ENCODE results near the gene U2AF1. TPM values are rescaled to one million over a fixed set of nuclear protein-coding genes. Genes with fewer than 3 reads are reported as not detected.
"Not testable (repeated sequence)": the region's sequence is repeated elsewhere in the genome, so short reads cannot be mapped to it uniquely, and the experiment has no call there.

Gene U2AF1, protein sequence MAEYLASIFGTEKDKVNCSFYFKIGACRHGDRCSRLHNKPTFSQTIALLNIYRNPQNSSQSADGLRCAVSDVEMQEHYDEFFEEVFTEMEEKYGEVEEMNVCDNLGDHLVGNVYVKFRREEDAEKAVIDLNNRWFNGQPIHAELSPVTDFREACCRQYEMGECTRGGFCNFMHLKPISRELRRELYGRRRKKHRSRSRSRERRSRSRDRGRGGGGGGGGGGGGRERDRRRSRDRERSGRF
- 10 to 100 TPM; 15.0 to 88.0 (median 68.9) TPM for polyA plus RNA-seq (ENCODE audit: insufficient read length in 4 of 4)

DNA sequence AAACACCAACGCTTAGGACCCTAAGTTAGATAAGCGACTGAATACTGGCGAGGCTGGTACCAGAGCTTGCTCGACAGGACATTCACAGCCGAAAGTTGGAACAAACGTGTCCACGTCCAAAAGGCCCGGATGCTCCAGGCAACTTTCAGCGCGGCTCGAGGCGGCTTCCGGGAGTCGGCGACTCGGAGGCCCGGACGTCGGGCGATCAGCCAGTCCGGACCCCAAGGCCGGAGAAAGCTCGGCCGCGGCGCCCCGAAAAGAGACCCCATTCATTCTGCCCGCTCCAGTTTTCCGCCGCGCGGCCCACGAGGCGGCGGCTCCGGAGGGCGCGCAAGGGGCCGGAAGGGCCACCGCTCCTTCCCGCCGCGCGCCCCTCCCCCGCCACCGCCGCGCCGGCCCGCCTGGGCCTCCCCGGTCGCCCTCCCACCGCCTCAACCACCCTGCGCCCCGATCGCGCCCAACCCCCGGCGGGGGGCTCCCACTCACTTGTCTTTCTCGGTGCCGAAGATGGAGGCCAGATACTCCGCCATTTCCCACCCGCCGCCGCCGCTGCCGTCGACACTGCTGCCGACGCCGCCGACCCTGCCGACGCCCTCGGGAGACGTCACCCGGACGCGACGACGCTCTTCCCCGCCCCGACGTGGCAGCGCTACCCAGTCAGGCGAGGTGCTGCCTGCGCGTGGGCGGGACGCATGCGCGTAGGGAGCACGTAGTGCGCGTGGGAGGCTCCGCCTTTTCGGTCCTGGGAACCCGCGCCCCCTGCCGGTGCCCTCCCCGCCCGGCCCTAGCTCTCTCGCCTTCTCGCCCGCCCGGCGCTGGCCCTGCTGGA lies at the start of gene U2AF1:
TSS of gene U2AF1 (minus strand) at position 606 of the 829 bp plus-strand sequence. CDS start at position 530, 76 bp downstream.
- peak in 1 of 4 donors; percentile 3 for DNase-seq (ENCODE audit: low read depth in 4 of 4, low spot score in 2 of 4)

DNA sequence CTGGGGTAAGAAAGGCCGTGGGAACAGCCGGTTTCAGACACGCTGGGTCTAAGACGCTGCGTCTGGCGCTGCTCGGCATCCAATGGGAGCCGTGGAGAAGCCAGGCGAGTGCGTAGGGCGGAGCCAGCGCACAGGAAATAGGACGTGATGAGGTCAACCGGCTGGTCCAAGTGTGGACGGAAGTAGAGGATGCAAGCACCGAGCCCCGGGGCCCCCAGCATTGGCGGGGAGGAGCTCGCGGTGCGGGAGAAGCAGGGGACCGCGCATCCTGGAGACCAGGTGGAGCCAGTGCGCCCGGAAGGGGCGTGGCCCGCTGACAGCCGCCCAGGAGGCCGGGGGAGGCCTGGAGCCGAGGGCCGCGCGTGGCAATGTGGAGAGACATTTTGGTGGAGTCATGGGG lies 46.2 kb upstream of the U2AF1 start:
- not testable (repeated sequence) for DNase-seq (ENCODE audit: low read depth in 4 of 4, low spot score in 2 of 4)

DNA sequence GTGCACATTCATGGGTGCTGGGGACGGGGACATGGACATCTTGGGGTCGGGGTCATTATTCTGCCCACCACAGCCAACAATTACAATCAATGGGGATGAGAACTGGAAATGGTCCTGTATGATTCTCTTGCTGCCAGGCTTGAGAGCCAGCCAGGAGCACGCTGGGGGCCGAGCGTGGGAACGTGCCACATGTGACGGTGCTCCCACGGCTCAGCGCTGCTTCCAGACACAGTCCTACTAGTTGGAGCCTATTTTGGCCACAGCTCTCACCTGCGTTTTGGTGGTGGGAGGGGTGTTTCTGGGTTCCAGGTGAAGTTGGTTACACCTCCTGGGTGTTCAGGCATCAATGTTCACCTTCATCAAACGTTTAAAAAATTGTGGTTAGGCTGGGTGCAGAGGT lies 42.0 kb upstream of the U2AF1 start:
- not testable (repeated sequence) for DNase-seq (ENCODE audit: low read depth in 4 of 4, low spot score in 2 of 4)

DNA sequence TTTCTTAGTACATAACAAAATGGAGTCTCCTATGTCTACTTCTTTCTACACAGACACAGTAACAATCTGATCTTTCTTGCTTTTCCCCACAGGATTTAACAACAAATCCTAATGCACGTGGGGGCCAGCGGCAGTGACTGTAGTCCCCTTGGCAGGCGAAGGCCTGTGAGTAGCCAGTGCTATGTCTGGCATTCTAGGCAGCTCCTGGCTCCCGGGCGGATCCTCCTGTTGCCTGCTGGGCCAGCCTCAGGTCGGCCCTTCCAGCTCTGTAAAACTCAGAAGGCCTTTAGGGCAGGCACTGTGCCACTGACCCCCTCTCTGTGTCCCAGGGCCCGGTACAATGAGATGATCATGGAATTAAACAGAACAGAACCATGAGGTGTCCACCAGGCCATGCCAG lies 40.6 kb upstream of the U2AF1 start:
- DNase-seq (ENCODE audit: low read depth in 4 of 4, low spot score in 2 of 4) = not testable (repeated sequence)

DNA sequence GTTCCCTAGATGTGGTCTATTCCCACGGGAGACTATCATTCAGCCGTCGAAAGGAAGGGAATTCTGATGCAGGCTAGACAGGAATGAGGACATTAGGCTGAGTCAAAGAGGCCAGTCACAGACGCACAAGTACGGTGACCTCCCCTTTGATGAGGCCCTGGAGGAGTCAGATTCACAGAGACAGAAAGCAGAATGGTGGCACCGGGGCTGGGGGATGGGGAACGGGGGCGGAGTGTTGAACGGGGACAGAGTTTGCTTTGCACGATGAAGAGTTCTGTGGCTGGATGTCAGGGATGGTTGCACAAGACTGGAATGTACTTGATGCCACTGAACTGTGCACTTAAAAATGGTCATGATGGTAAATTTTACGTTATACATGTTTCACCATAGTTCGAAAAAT lies 39.3 kb upstream of the U2AF1 start:
- DNase-seq (ENCODE audit: low read depth in 4 of 4, low spot score in 2 of 4) = not testable (repeated sequence)

DNA sequence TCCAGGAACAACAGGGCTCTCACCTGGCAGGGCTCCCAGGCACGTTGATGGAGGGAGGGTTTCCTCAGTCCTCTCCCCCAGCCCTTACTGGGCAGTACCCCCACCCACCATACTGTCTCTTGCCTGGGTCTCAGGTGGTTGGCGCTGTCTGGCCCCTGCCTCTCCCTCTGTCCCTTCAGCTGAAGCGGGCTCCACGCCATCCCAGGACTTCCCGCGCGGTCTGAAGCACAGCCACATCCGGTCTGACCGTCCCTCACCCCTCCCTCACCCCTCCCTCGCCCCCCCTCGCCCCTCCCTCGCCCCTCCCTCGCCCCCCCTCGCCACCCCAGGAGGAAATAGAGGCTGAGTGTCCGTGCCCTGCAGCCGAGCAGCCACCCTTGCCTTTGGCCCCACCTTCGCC lies 34.0 kb upstream of the U2AF1 start:
- not testable (repeated sequence) for DNase-seq (ENCODE audit: low read depth in 4 of 4, low spot score in 2 of 4)

DNA sequence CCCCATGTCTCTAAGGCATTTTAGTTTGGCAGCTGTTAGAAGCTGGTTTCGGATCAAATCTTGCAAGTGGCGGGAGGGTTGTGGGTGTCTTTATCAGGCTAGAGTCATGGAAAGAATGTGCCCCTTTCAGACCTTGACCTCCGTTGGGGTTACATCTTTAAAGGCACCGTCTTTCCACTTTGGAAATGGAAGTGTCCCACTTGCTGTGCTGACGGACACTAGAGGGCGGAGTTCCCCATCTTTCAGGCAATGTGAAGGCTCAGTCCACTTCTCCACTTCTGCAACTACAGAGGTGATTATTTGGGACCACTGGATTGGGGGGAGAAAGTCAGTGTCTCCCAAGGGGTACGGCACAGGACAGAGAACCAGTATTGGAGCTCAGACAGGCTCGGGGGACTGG lies 31.6 kb upstream of the U2AF1 start:
- DNase-seq (ENCODE audit: low read depth in 4 of 4, low spot score in 2 of 4) = not testable (repeated sequence)

DNA sequence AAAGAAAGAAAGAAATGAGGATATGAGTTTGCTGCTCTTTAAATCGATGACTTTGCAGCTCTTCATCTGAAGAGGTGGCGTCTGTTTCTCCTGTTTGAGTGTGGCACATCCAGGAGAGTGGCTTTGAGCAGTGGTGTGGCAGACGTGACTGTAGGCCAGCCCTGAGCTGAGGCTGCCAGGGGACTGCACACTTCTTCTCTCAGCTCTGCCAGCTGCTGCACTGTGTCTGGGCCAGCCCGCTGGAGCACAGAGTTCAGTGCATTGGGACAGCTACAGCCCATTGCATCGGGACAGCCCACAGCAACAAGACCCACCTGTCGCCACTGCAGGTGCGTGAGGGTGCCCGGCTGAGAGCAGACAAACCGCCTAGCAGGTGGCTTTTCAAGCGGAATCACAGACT lies 27.1 kb upstream of the U2AF1 start:
- DNase-seq (ENCODE audit: low read depth in 4 of 4, low spot score in 2 of 4) = not testable (repeated sequence)

DNA sequence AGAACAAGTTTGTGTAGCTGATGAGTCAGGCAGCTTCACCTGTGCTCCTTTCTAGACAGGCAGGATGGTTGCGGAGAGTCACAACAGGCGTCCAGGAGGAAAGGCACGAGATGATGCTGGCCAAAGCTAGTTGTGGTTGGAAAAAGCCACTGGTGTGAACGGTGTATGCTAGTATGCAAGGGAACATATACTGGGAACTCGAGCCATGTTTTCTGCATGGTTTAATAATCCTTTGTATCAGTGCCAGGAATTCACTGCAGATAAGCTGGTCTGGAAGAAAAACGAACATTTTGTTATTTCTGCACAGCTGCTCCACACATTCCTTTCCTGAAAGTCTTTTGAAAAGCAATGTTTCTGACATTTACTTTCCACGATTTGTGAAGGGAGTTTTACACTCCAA lies 22.7 kb upstream of the U2AF1 start:
- DNase-seq (ENCODE audit: low read depth in 4 of 4, low spot score in 2 of 4) = not testable (repeated sequence)

DNA sequence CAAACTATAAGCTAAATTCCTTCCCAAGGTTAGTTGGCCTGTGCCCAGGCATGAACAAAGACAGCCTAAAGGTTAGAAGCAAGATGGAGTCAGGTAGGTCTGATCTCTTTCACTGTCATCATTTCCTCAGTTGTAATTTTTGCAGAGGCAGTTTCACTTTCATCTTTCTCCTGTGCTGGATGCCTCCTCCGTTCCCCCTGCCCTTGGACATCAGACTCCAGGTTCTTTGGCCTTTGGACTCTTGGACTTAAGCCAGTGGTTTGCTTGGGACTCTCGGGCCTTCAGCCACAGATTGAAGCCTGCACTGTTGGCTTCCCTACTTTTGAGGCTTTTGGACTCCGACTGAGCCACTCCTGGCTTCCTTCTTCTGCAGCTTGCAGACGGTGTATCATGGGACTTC lies 8.6 kb upstream of the U2AF1 start:
- not testable (repeated sequence) for DNase-seq (ENCODE audit: low read depth in 4 of 4, low spot score in 2 of 4)

DNA sequence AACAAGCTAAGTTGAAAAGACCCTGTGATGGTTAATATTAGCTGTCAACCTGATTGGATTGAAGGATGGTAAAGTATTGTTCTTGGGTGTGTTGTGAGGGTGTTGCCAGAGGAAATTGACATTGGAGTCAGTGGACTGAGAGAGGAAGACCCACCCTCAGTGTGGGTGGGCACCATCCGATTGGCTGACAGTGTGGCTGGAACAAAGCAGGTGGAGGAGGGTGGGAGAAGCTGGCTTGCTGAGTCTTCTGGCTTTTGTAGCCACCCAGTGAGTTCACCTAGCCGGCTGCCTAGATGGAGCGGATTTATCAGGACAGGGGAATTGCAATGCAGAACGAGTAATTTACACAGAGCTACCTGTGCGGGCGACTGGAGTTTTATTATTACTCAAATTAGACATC lies 7.1 kb upstream of the U2AF1 start:
- DNase-seq (ENCODE audit: low read depth in 4 of 4, low spot score in 2 of 4) = not testable (repeated sequence)

DNA sequence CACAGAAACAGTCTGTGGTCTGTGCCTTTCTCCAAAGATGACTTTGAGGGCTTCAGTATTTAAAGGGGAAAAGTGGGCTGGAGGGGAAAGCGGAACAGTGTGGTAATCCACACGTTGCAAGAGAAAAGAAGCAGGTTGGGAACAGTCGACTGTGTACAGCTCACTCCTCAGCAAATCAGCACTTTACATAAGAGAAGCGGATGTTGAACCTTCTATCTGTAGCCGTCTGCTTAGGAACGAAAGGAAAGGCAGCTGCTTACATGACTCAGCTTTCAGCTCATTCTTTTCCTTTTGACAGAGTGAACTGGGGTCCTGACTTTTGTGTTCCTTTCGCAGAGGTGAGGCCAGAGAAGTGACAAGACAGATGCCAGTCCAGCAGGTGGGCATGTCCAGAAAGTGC lies 1.6 kb upstream of the U2AF1 start:
- not testable (repeated sequence) for DNase-seq (ENCODE audit: low read depth in 4 of 4, low spot score in 2 of 4)

DNA sequence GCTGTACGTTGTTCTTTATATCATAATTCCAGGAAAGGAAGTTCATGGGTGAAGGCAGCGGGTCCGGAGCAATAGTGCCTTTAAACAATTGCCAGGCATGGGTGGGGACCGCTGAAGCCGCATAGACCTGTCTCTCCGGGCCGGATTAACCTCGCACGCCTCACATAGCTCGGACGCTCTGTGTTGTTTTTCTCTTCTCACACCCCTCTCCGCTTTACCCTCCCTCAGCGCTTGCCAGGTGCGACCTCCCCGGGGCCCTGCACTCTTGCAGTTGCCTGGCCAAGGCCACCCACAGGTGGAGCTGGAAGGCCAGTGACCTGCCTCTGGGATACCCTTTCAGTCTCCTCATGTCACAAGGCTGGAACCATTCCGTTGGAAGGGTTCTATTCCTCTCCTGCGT lies 807 bp upstream of the U2AF1 start:
- not testable (repeated sequence) for DNase-seq (ENCODE audit: low read depth in 4 of 4, low spot score in 2 of 4)

DNA sequence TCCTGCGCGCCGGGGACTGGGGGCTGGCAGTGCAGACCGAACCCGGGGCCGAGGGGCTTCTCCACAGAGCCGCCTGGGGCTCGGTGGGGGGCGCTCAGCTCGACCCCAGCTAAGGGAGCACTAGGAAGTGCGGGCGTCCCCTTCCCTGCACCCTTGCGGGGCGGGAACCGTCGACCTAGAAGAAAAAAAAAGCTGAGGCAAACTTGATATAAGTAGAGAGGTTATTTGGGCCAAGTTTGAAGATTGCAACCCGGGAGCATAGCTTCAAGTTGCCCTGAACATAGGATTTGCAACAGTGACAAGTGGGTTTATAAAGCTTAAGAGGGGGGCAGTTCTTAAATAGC lies 396 bp upstream of the U2AF1 start:
- DNase-seq (ENCODE audit: low read depth in 4 of 4, low spot score in 2 of 4) = not testable (repeated sequence)

DNA sequence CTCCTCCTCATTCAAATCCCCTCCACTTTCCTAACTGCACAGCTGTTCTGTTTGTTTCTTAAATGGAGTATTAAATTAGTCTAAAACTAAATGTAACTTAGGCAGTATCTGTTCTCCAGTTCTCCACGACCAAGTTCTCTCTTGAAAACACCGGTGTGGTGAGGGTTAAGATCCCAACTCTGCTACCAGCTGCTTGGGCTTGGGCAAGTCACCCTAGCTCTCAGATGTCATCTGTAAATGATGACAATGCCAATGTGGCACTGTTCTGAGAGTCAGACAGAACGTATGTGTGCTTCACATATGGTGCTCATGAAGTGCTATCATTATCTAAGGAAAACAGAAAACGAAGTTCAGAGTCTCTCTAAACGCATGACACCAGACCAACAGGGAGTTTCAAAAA lies 2.7 kb downstream of the U2AF1 start:
- not testable (repeated sequence) for DNase-seq (ENCODE audit: low read depth in 4 of 4, low spot score in 2 of 4)

DNA sequence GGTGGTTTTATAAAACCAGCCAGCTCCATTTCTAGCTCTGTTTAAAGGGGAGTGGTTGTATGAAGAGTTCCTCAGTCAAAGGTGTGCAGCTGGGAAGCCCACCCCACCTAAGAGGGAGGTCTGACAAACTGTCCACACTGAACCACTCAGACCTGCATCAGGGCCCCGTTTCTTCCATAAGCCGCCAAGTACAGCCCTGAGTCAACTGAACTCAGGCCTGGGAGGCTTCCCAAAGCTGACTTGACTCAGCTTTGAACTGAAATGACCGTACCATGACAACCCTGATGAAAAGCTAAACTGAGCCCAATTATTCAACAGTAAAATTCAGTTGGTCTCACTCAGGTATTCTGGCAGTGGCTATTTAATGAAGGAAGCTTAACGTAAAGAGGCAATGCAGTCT lies 5.1 kb downstream of the U2AF1 start:
- not testable (repeated sequence) for DNase-seq (ENCODE audit: low read depth in 4 of 4, low spot score in 2 of 4)

DNA sequence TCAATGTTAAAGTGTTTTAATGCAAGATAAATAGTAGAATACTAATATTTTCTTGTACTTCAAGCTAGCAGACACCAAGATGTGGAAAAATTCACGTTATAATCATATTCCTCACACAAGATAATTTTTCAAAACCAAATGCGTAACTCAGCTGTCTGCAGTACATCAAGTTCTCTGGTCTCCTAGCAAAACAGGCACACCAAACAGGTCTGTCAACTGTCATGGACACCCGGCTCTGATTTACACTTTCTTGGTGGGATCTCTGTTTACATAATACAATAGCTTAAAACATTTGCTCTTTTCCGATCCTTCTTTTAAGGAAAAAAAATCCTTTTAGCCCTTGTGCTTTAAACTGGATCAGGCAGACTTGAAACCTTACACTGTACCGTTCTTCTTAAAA lies 5.7 kb downstream of the U2AF1 start:
- not testable (repeated sequence) for DNase-seq (ENCODE audit: low read depth in 4 of 4, low spot score in 2 of 4)

DNA sequence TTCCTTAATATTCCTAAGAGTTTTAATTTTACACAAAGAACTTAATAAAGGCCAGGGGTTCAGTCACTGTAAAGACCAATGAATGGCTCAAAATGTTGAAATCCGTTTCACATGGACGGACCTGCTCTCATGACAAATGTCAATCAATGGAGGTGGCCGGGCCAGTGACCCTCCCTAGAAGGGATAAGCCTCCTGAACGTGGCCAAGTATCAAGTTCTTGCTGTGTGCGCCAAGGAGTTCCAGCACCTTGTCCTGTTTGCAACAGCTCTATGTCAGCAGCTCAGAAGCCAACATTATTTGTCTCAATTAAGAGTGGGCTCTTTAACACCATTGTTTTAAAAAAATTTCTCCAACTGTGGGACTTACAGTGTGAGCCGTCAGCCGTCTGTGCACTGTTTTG lies 6.4 kb downstream of the U2AF1 start:
- DNase-seq (ENCODE audit: low read depth in 4 of 4, low spot score in 2 of 4) = not testable (repeated sequence)

DNA sequence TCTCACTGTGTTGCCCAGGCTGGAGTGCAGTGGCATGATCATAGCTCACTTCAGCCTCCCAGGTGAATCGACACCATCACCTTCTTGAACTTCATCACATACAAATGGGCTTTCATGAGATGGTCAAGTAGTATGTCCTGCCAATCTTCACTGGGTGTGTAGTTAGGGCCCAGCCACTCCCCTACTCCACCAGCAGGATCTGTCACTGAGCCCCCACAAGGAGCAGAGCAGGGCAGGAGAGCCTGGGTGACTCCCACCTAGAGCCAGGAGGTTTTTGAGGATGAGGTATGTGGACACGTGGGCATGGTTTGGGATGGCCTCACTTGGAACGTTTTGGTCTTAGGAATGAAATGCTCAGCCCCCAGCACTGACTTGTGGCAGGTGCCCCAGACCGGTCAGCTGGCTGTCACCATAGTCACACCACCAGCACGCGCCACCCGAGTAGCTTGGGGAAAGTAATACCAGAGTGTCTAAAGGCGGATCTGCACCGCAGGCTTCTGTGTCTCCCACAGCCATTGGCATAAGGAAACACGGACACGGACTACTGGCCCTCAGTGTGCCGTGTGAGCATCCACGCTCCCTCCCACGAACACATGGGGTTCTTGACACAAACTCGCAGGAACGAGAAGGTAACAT lies 15.3 kb downstream of the U2AF1 start:
- DNase-seq (ENCODE audit: low read depth in 4 of 4, low spot score in 2 of 4) = not testable (repeated sequence)

DNA sequence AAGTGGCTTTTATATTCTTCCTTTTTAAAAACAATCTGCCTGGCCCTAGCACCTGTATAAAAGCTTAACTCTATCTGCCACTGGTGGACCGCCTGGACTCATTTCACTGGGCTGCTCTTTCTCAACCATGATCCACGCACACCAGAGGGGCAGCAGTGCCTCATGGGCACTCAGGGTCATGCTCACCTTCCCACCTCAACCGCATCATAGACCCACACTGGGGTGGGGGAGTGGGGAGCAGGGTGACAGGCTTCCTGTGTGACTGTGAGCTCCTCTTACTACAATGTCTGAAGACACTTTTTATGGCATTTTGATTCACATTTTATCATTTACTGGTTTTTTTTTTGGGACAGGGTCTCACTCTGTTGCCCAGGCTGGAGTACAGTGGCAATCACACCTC lies 16.4 kb downstream of the U2AF1 start:
- DNase-seq (ENCODE audit: low read depth in 4 of 4, low spot score in 2 of 4) = not testable (repeated sequence)

DNA sequence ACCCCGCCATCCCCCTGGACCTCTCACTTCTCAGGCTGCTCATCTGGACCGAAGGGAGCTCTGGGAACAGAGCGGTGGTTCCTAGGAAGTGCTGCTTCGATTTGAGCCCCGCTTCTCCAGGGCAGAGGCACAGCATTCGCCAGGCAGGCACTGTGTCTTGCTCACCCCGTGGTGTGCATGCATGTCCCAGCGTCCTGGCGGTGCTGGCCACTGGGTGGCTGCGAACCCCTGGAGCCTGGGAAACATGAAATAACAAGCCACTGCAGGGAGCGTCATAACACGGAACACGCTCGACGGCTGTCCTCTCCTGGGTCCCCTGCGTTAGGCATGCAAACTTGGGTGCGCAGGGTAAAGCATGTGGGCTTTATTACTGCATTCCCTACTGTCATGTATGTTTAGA lies 17.9 kb downstream of the U2AF1 start:
- DNase-seq (ENCODE audit: low read depth in 4 of 4, low spot score in 2 of 4) = not testable (repeated sequence)

Data from left renal cortex interstitium (tissue), 4 donors.